Vagina (tissue), 2 donors: Measurements from ENCODE around the gene SRL. TPM values are rescaled to one million over a fixed set of nuclear protein-coding genes. Genes with fewer than 3 reads are reported as not detected.

Experiments
- DNase-seq, 2 donors: peaks; one replicate each; pipeline ENCODE4 v3.0.0-alpha.2; 2017; ENCODE audit errors: extremely low spot score in 2 of 2
- H3K27ac ChIP-seq: fragments of 200-600 bp; sonication (generic); one replicate; pipeline ENCODE4 v1.5.1; 2019
- H3K27me3 ChIP-seq: fragments of 200-600 bp; sonication (generic); one replicate; pipeline ENCODE4 v1.5.1; 2019
- H3K36me3 ChIP-seq, 2 donors: fragments of 200-600 bp; sonication (generic); one replicate each; pipeline ENCODE4 v1.5.1; 2017 to 2019
- H3K4me1 ChIP-seq: fragments of 200-600 bp; sonication (generic); one replicate; pipeline ENCODE4 v1.5.1; 2019
- H3K4me3 ChIP-seq, 2 donors: fragments of 200-600 bp; sonication (generic); 1 replicate in 1 of 2; 2 replicates in 1 of 2; pipeline ENCODE4 v1.5.1; 2016 to 2019
- H3K9me3 ChIP-seq: fragments of 200-600 bp; sonication (generic); one replicate; pipeline ENCODE4 v1.5.1; 2019
- CTCF ChIP-seq, 3 experiments: fragments of 450-650 bp in 2 of 3; fragments of 200-600 bp in 1 of 3; sonication (generic) in 1 of 3; IDR thresholded peaks; one replicate each; pipeline ENCODE4 v1.5.1; 2017 to 2019; ENCODE audit warnings: antibody characterized with exemption in 3 of 3, mild to moderate bottlenecking in 2 of 3, moderate library complexity in 2 of 3
- POLR2A ChIP-seq, 2 donors: fragments of 450-650 bp; IDR thresholded peaks; one replicate each; pipeline ENCODE4 v1.6.1; 2017; ENCODE audit warnings: antibody characterized with exemption in 2 of 2, mild to moderate bottlenecking in 2 of 2, moderate library complexity in 2 of 2
- POLR2AphosphoS5 ChIP-seq, 2 donors: sonication (generic); formaldehyde crosslinking; IDR thresholded peaks; one replicate each; pipeline ENCODE4 v1.9.0; 2017; ENCODE audit warnings: antibody characterized with exemption in 2 of 2, mild to moderate bottlenecking in 2 of 2, low read depth in 1 of 2; ENCODE audit not compliant: insufficient read depth in 1 of 2
- intact Hi-C: fragments of 100-400 bp; cut with DNase I; formaldehyde crosslinking; loops from one replicate; pipeline ENCODE4 v1.15.1; 2023
- total RNA-seq: library from RNA; depleted of rRNA; stranded (reverse); fragments of >200 nt; gene quantifications from one replicate; pipeline ENCODE4 v1.2.3, GENCODE V29; 2016

Gene SRL
- total RNA-seq, 1 donor from 2014 or later = 1.5 TPM

- no peak overlapping the region for H3K27ac ChIP-seq
- DNase-seq = no peak
Measured at GRCh38 chr16:4200000-4200780, 41.7 kb downstream of the SRL start.

GRCh38 chr16:4198816-4199215 lies 43.1 kb downstream of the SRL start:
- no peaks in the 10 kb centered on the region for H3K27me3 ChIP-seq
- no peak overlapping the region for H3K27ac ChIP-seq
- TF ChIP-seq POLR2A (IDR thresholded peaks at IDR 0.05) (no peak), CTCF (IDR thresholded peaks at IDR 0.05) (no peak), POLR2AphosphoS5 (IDR thresholded peaks at IDR 0.05; ENCODE audit: insufficient read depth in 1 of 2, low read depth in 1 of 2) (no peak)
- H3K4me1 ChIP-seq = no peaks in the 10 kb centered on the region
- no peaks in the 10 kb centered on the region for H3K36me3 ChIP-seq
- H3K9me3 ChIP-seq = no peaks in the 10 kb centered on the region
- intact Hi-C loops = no loop called here
- no peak overlapping the region for H3K4me3 ChIP-seq
- no peak for DNase-seq

More at GRCh38 chr16:4200000-4200780, 41.7 kb downstream of the SRL start:
- intact Hi-C loops = loop anchor here (5.0 to 10.0 kb wide), 2 partner anchors 52 to 135 kb away; no protein-coding TSS in a partner anchor
- no peaks in the 10 kb centered on the region for H3K27me3 ChIP-seq
- no peaks in the 10 kb centered on the region for H3K4me1 ChIP-seq
- TF ChIP-seq POLR2A (IDR thresholded peaks at IDR 0.05) = no peak
- TF ChIP-seq POLR2AphosphoS5 (IDR thresholded peaks at IDR 0.05; ENCODE audit: insufficient read depth in 1 of 2, low read depth in 1 of 2) = peak in 1 of 2 donors; percentile 39
- peak; percentile 65 to 72 (median 67) for TF ChIP-seq CTCF (IDR thresholded peaks at IDR 0.05)
- no peaks in the 10 kb centered on the region for H3K9me3 ChIP-seq
- no peak overlapping the region for H3K4me3 ChIP-seq
- H3K36me3 ChIP-seq = no peaks in the 10 kb centered on the region

DNA sequence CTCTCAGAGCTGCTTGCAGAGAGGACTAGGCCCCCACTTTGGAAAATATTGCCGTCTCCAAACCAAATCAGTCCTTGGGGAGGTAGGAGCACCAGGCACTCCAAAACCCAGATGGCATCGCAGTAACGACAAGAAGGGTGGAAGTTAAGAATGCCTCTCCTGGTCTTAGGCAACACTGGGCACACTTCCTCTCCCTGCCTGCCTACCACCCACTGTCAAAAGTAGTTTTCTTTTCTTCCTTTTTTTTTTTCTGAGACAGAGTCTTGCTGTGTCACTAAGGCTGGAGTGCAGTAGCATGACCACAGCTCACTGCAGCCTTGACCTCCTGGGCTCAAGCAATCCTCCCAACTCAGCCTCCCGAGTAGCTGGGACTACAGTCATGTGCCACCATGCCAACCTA lies 47.2 kb downstream of the SRL start:
- intact Hi-C loops = no loop called here

GRCh38 chr16:4193920-4194319 lies 48.0 kb downstream of the SRL start:
- intact Hi-C loops = no loop called here
- TF ChIP-seq POLR2A (IDR thresholded peaks at IDR 0.05) (no peak), CTCF (IDR thresholded peaks at IDR 0.05) (no peak), POLR2AphosphoS5 (IDR thresholded peaks at IDR 0.05; ENCODE audit: insufficient read depth in 1 of 2, low read depth in 1 of 2) (no peak)

More for the DNA sequence above, 47.2 kb downstream of the SRL start:
- Histone ChIP-seq H3K4me1 (no peaks in the 10 kb centered on the region), H3K9me3 (no peaks in the 10 kb centered on the region), H3K36me3 (no peaks in the 10 kb centered on the region), H3K4me3 (no peak overlapping the region), H3K27ac (no peak overlapping the region), H3K27me3 (no peaks in the 10 kb centered on the region)
- TF ChIP-seq CTCF (IDR thresholded peaks at IDR 0.05) = no peak
- no peak for TF ChIP-seq POLR2A (IDR thresholded peaks at IDR 0.05)
- TF ChIP-seq POLR2AphosphoS5 (IDR thresholded peaks at IDR 0.05; ENCODE audit: insufficient read depth in 1 of 2, low read depth in 1 of 2) = no peak
- DNase-seq = no peak

DNA sequence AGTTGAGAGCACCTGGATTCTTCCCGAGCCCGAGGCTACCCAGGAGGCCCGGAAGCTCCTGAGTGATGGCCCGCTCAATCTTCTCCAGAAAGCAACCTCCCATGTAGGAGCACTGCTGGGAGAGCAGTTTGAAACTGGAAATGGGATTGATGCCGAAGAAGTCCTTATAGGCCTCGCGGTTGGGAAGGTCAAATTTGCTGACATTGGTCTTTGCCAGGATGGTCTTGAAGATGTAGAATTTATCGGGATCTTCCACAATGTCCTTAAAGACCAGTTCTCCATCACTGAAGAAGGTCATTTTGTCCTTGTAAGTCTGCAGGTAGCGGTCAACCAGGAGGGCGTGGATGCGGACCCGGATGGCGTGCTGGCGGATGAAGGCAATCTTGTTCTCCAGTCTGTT lies 49.7 kb downstream of the SRL start:
- no peaks in the 10 kb centered on the region for H3K27me3 ChIP-seq
- H3K27ac ChIP-seq = no peak overlapping the region
- no peaks in the 10 kb centered on the region for H3K9me3 ChIP-seq
- H3K4me1 ChIP-seq = no peaks in the 10 kb centered on the region
- H3K4me3 ChIP-seq = no peak overlapping the region
- H3K36me3 ChIP-seq = no peaks in the 10 kb centered on the region
- intact Hi-C loops = no loop called here
- TF ChIP-seq POLR2AphosphoS5 (IDR thresholded peaks at IDR 0.05; ENCODE audit: insufficient read depth in 1 of 2, low read depth in 1 of 2) (no peak), CTCF (IDR thresholded peaks at IDR 0.05) (no peak), POLR2A (IDR thresholded peaks at IDR 0.05) (no peak)
- DNase-seq = no peak

More at GRCh38 chr16:4193920-4194319, 48.0 kb downstream of the SRL start:
- no peak for DNase-seq
- Histone ChIP-seq H3K27me3 (no peaks in the 10 kb centered on the region), H3K36me3 (no peaks in the 10 kb centered on the region), H3K27ac (no peak overlapping the region), H3K4me3 (no peak overlapping the region), H3K4me1 (no peaks in the 10 kb centered on the region), H3K9me3 (no peaks in the 10 kb centered on the region)
